ENCODE measurements around the gene PDE4D.

Gene PDE4D

GRCh38 chr5:58985311-58985710 is 908.2 kb downstream of the PDE4D start:
- TF ChIP-seq CTCF (IDR thresholded peaks at IDR 0.05; ENCODE audit: insufficient read depth, missing control alignments): peak; percentile 1
- FAIRE-seq (no peak), DNase-seq (ENCODE audit: insufficient read length, low spot score) (no peak)

GRCh38 chr5:58983526-58984452 is 909.7 kb downstream of the PDE4D start:
- no peak for FAIRE-seq

GRCh38 chr5:58980890-58981289 is 912.6 kb downstream of the PDE4D start:
- DNase-seq (ENCODE audit: insufficient read length, low spot score) (no peak), FAIRE-seq (no peak)
- no peak for TF ChIP-seq CTCF (IDR thresholded peaks at IDR 0.05; ENCODE audit: insufficient read depth, missing control alignments)

More at GRCh38 chr5:58983526-58984452, 909.7 kb downstream of the PDE4D start:
- no peak for DNase-seq (ENCODE audit: insufficient read length, low spot score)
- TF ChIP-seq CTCF (IDR thresholded peaks at IDR 0.05; ENCODE audit: insufficient read depth, missing control alignments): no peak

- TF ChIP-seq CTCF (IDR thresholded peaks at IDR 0.05; ENCODE audit: insufficient read depth, missing control alignments): no peak
- FAIRE-seq (no peak), DNase-seq (ENCODE audit: insufficient read length, low spot score) (no peak)
Measured at GRCh38 chr5:58979090-58979489, 914.4 kb downstream of the PDE4D start.

GRCh38 chr5:58974601-58975000 is 918.9 kb downstream of the PDE4D start:
- no peak for TF ChIP-seq CTCF (IDR thresholded peaks at IDR 0.05; ENCODE audit: insufficient read depth, missing control alignments)
- FAIRE-seq (no peak), DNase-seq (ENCODE audit: insufficient read length, low spot score) (no peak)

- TF ChIP-seq CTCF (IDR thresholded peaks at IDR 0.05; ENCODE audit: insufficient read depth, missing control alignments): no peak
- DNase-seq (ENCODE audit: insufficient read length, low spot score) (no peak), FAIRE-seq (no peak)
Measured at GRCh38 chr5:58974083-58974482, 919.4 kb downstream of the PDE4D start.

- FAIRE-seq (no peak), DNase-seq (ENCODE audit: insufficient read length, low spot score) (no peak)
- TF ChIP-seq CTCF (IDR thresholded peaks at IDR 0.05; ENCODE audit: insufficient read depth, missing control alignments): no peak
Measured at GRCh38 chr5:58972301-58972700, 921.2 kb downstream of the PDE4D start.
